ENCODE results near the gene SLC29A3.

DNA sequence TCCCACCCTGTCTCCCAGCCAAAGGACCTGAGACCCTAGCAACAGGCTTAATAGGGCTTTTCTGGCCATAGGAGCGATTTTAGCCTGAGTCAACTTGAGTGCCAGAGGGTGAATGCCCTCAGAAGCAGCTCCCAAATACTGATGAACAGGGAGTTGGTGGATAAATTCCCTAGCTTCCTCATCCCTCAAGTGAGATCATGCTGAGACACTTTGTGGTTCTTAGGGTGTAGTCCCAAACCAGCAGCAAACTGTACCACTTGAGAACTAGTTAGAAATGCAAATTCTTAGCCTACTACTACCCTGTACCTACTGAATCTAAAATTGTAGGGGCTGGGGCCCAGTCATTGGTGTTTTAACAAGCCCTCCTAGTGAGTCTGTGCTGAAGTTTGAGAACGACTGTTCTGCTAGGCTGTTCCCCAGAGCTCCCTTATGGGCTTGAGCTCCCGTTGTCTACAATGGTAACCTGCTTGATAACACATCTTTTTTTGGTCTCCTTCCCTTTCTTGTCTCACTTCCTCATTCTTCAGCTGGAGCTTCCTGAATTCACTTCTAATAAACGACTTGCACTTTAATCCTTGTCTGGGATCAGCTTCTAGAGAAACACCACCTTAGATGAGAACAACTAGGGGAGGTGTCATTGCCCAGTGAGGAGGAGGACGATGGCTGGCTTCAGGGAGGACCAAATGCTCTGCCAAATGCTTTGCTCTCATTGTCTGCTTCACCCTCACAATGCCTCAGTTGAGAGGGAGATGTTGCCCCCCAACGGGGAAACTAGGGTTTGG lies 59.5 kb downstream of the SLC29A3 start:
- no peak for TF ChIP-seq REST (IDR thresholded peaks at IDR 0.05; ENCODE audit: insufficient read depth in 1 of 2, low read depth in 2 of 2, low read length in 2 of 2)
- no peak for TF ChIP-seq SIN3A (IDR thresholded peaks at IDR 0.05; ENCODE audit: borderline replicate concordance, insufficient read depth, low read length)

Data from PFSK-1 (cell line).